HG03521 (cell line): ENCODE measurements around the gene KLK5.
"Not testable (repeated sequence)": the region's sequence is repeated elsewhere in the genome, so short reads cannot be mapped to it uniquely, and the experiment has no call there.

Experiments
- ATAC-seq: cut with Tn5 transposase; IDR thresholded peaks from one replicate; pipeline ENCODE4 v1.9.1; 2021; ENCODE audit warnings: mild to moderate bottlenecking, moderate library complexity; ENCODE audit not compliant: unreplicated experiment

Gene KLK5, protein sequence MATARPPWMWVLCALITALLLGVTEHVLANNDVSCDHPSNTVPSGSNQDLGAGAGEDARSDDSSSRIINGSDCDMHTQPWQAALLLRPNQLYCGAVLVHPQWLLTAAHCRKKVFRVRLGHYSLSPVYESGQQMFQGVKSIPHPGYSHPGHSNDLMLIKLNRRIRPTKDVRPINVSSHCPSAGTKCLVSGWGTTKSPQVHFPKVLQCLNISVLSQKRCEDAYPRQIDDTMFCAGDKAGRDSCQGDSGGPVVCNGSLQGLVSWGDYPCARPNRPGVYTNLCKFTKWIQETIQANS

DNA sequence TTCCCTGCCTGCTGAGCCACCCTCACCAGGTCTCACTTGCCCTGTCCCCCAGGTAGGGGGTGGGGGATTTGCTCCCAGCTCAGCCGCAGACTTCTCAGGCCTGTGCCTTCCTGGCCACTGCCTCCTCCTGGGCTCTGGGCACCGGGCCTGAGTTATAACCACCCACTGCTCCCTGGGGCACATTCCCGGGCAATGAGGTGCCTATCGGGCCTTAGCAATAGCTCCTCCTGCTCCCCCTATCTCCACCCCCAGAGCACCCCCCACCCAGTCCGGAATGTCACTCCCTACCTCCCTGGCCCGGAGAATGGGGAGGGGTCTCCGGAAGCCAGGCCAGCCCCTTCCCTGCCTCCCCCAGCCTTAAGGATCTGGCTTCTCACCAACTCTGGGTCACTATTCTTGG, at the start of gene KLK5:
TSS of gene KLK5 (minus strand) at position 129 of the 400 bp plus-strand sequence. CDS start 381 bp downstream, outside the sequence.
- no peak for ATAC-seq

DNA sequence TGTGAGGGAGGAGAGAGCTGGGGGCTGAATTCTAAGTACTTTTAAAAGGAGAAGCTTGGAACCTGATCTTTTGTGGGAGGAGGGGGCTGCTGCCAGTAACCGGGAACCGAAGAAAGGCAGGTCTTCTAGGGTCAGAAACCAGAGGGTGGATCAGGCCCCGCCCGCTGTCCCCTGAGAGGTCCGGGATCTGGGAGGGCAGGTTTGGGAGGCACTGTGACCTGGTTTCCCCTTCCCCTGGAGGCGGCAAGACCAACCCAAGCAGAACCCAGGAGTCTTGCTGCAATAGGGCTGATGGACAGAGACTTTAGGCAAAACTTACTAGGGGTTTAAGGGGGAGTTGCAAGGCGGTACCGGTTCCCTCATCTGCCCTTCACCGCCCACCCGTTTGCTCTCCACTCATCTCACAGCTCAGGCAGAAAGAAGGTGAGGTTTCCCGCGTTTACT, 49.3 kb upstream of the KLK5 start:
- no peak for ATAC-seq

- no peak for ATAC-seq
Measured at GRCh38 chr19:51001515-51001914, 48.7 kb upstream of the KLK5 start, which contains the start of gene KLK8. TSS of gene KLK8 (minus strand) at chr19:51001604. CDS start at chr19:51001167, 437 bp downstream.

- ATAC-seq, result no peak
Measured at GRCh38 chr19:51000981-51001380, 48.1 kb upstream of the KLK5 start.

DNA sequence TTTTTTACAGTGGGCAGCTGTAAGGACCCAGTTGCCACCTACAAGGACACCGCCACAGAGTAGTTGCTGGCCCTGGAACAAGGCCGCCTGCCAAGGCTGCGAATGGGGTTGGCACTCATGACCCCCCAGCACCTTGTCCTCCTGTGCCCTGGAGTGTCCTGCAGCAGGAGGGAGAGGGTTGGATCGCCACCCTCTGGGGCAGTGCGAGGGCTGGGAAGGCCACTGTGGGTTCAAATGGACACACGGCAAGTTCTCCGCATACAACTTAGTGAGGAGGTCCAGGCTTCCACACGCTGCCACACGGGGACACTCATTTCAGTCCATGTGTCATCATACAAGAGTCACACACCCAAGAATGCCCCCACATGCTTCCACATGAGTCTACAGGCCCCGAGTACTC, 47.6 kb upstream of the KLK5 start:
- no peak for ATAC-seq

- ATAC-seq, result no peak
Measured at GRCh38 chr19:50998686-50999085, 45.8 kb upstream of the KLK5 start.

- no peak for ATAC-seq
Measured at GRCh38 chr19:50998061-50998460, 45.2 kb upstream of the KLK5 start.

- ATAC-seq, result no peak
Measured at GRCh38 chr19:50994129-50994528, 41.3 kb upstream of the KLK5 start.

GRCh38 chr19:50992666-50993035, 39.8 kb upstream of the KLK5 start:
- no peak for ATAC-seq

DNA sequence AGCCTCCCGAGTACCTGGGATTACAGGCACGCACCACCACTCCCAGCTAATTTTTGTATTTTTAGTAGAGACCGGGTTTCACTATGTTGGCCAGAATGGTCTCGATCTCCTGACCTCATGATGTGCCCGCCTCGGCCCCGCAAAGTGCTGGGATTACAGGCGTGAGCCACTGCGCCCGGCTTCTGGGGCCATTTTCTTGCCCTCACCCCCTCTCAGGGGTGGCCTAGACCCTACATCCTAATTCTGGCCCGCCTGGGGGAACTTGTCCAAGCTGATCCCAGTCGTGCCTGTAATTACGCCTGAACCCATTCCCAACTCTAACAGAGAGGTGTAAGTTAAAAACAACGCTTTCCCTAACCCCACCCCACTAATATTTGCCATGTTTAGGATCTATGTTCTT, 31.6 kb upstream of the KLK5 start:
- ATAC-seq, result not testable (repeated sequence)

DNA sequence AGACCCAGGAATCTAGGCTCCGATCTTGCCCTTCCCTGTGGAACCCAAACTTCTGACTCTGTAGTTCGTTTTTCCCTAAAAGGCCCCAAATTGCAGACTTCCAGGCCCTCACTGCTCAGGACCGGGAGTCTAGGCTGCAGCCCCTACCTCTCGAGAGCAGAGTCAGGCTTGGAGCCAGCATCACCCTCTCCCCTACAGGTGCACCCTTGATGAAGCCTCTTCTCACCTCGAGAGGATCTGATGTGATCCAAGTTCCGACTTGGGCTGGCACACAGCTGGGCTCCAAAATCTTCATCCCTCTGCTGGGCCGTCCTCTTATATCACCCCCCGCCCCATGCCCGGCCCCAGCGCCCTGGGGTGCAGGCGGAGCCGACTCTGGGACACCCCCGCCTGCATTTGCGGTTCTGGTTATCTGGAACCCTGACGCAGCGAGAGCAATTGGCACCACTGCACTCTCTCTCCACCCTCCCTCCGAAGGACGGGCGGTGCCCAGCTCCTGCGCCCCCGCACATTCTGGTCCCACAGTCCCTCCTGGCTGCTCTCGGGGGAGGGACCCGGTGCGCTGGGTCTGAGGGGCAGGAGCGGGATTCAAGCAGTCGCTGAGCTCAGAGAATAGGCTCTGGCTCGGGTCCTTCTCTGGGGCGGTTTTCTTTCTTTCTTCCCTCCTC, 30.9 kb upstream of the KLK5 start, which contains the start of gene KLK7:
TSS of gene KLK7 (minus strand) at position 293 of the 668 bp plus-strand sequence. CDS start 1,518 bp downstream, outside the sequence.
- no peak for ATAC-seq

- no peak for ATAC-seq
Measured at GRCh38 chr19:50982186-50982585, 29.3 kb upstream of the KLK5 start.

GRCh38 chr19:50981587-50982146, 28.8 kb upstream of the KLK5 start:
- no peak for ATAC-seq

GRCh38 chr19:50980208-50980607, 27.4 kb upstream of the KLK5 start:
- ATAC-seq, result no peak

DNA sequence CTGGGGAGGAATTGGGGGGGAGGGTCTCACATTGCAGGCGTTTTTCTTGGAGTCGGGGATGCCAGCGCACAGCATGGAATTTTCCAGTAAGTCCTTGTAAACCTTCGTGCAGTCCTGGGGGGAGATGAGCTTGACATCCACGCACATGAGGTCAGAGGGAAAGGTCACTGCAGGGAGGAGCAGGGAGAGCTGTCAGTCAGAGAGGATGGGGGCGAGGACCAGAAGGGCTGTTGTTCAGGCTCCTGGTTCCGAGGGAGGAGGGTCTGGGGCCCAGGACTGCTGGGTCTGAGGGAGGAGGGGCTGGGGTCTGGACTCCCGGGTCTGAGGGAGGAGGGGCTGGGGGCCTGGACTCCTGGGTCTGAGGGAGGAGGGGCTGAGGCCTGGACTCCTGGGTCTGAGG, 26.9 kb upstream of the KLK5 start:
- no peak for ATAC-seq

- ATAC-seq, result no peak
Measured at GRCh38 chr19:50978772-50979390, 26.0 kb upstream of the KLK5 start.

- ATAC-seq, result no peak
Measured at GRCh38 chr19:50977626-50978025, 24.8 kb upstream of the KLK5 start.

- no peak for ATAC-seq
Measured at GRCh38 chr19:50975766-50976165, 22.9 kb upstream of the KLK5 start.

DNA sequence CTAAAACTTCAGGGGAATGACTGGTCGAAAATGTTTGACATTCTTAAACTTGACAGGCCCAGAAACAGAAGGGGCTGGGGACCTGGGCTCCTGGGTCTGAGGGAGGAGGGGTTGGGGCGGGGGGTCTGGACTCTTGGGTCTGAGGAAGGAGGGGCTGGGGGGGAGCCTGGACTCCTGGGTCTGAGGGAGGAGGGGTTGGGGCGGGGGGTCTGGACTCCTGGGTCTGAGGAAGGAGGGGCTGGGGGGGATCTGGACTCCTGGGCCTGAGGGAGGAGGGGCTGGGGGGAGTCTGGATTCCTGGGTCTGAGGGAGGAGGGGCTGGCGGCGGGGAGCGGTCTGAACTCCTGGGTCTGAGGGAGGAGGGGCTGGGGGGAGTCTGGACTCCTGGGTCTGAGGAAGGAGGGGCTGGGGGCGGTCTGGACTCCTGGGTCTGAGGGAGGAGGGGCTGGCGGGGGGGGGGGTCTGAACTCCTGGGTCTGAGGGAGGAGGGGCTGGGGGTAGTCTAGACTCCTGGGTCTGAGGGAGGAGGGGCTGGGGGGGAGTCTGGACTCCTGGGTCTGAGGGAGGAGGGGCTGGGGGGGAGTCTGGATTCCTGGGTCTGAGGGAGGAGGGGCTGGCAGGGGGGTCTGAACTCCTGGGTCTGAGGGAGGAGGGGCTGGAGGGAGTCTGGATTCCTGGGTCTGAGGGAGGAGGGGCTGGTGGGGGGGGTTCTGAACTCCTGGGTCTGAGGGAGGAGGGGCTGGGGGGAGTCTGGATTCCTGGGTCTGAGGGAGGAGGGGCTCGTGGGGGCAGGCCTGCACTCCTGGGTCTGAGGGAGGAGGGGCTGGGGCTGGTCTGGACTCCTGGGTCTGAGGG, 22.1 kb upstream of the KLK5 start:
- no peak for ATAC-seq

DNA sequence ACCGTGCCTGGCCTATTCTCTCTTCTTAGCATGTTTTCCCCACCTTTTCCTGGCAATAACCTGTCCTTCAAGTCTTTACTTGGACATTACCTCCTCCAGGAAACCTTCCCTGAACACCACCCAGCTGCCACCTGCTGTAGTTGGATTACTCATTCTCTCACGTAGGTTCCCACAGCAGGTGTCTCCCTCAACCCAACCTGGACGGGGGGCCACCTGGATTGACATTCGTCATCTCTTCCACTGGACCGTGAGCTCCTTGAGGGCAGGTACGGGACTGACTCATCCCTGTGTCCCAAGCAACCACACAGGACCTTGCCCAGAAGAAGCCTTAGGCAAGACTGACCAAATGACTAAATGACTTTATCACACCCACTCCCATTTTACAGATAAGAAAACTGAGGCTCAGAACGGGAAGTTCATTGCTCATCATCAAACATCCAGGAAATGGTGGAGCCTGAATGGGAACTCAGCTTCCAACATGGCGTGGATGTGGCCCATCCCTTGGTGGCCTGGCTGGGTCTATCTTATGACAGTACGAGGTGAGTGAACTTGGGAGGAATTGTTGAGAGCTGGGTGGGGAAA, 20.0 kb upstream of the KLK5 start:
- no peak for ATAC-seq
